Measurements from ENCODE around the gene MIER2. TPM values are rescaled to one million over a fixed set of nuclear protein-coding genes. Genes with fewer than 3 reads are reported as not detected.

The MIER2 gene
- total and polyA plus RNA-seq, 10 of the 15 experiments (the other 5 are each of a cell fraction or from before 2014, with no cell fraction given): 0.48 to 23.6 (median 12.1) TPM

GRCh38 chr19:384799-385169 is 40.2 kb upstream of the MIER2 start:
- peak; percentile 56 for ATAC-seq
- in situ Hi-C loops (cut with MboI) (no loop called here), intact Hi-C loops (cut with micrococcal nuclease; ENCODE audit: unreplicated experiment) (no loop called here)
- Histone ChIP-seq H2AFZ (ENCODE audit: control insufficient read depth, low read depth, low read length) (no peak overlapping the region; the same call in 1 of the 2 replicates), H3K4me2 (ENCODE audit: control insufficient read depth, insufficient read depth) (no peak overlapping the region; the same call in 1 of the 2 replicates), H3K9ac (ENCODE audit: control insufficient read depth, insufficient read depth, low read length) (no peak overlapping the region), H3K27ac (ENCODE audit: control insufficient read depth, insufficient read depth) (no peak overlapping the region), H4K20me1 (ENCODE audit: control insufficient read depth, insufficient read depth) (no peaks in the 10 kb centered on the region), H3K79me2 (ENCODE audit: control insufficient read depth, insufficient read depth, low read length) (no peaks in the 10 kb centered on the region), H3K4me1 (ENCODE audit: control insufficient read depth, insufficient read depth, low read length) (peaks cover 20% of the 10 kb centered on the region), H3K36me3 (ENCODE audit: control insufficient read depth in 2 of 2, insufficient read depth in 2 of 2, low read length in 1 of 2) (no peaks in the 10 kb centered on the region), H3K27me3 (replicated peaks in 1 of 2; ENCODE audit: control insufficient read depth in 2 of 2, insufficient read depth in 2 of 2, low read length in 1 of 2) (no peaks in the 10 kb centered on the region), H3K4me3 (no peak overlapping the region), H3K9me3 (replicated peaks; ENCODE audit: control insufficient read depth, insufficient read depth, low read length) (no peaks in the 10 kb centered on the region; the same call in 2 of the 3 replicates)
- TF ChIP-seq RFX5 (IDR thresholded peaks at IDR 0.05; ENCODE audit: low read depth, low read length) (no peak), EGR1 (IDR thresholded peaks at IDR 0.05; ENCODE audit: borderline replicate concordance in 1 of 2, low read depth in 2 of 2, low read length in 2 of 2) (peak in 1 of 2 experiments; percentile 39; a peak in 1 of 3 replicates)
- SMC1A ChIA-PET (ENCODE audit: uncharacterized antibody, unreplicated experiment): interaction anchor here (0.6 kb wide), 1 partner anchor 1276 kb away, joined by 3 read pairs; no protein-coding TSS in a partner anchor
- CTCF ChIA-PET: interaction anchor here (1.3 to 1.4 kb wide), 2 partner anchors 122 to 126 kb away, joined by 4 to 6 read pairs; no protein-coding TSS in a partner anchor
- WGBS (ENCODE audit: insufficient coverage, insufficient replicate concordance, low lambda C conversion rate, missing lambda C conversion rate): 7% methylated on average over 5 of the region's 9 CpGs
- FAIRE-seq: no peak
- BruUV-seq (replicated peaks): no TSS peak
- no peak for DNase-seq (ENCODE audit: low read depth, low spot score)
- RAD21 ChIA-PET (ENCODE audit: unreplicated experiment): interaction anchor here (1.4 kb wide), 1 partner anchor 126 kb away, joined by 3 read pairs; no protein-coding TSS in a partner anchor
- POLR2A ChIA-PET: no interaction called here

- Histone ChIP-seq H3K36me3 (ENCODE audit: control insufficient read depth in 2 of 2, insufficient read depth in 2 of 2, low read length in 1 of 2) (no peaks in the 10 kb centered on the region), H3K4me1 (ENCODE audit: control insufficient read depth, insufficient read depth, low read length) (peaks cover 20% of the 10 kb centered on the region), H3K9ac (ENCODE audit: control insufficient read depth, insufficient read depth, low read length) (no peak overlapping the region), H3K79me2 (ENCODE audit: control insufficient read depth, insufficient read depth, low read length) (no peaks in the 10 kb centered on the region), H3K27ac (ENCODE audit: control insufficient read depth, insufficient read depth) (no peak overlapping the region), H2AFZ (ENCODE audit: control insufficient read depth, low read depth, low read length) (peak overlapping the region; percentile 65), H3K9me3 (replicated peaks; ENCODE audit: control insufficient read depth, insufficient read depth, low read length) (no peaks in the 10 kb centered on the region; the same call in 2 of the 3 replicates), H3K27me3 (replicated peaks in 1 of 2; ENCODE audit: control insufficient read depth in 2 of 2, insufficient read depth in 2 of 2, low read length in 1 of 2) (no peaks in the 10 kb centered on the region), H3K4me2 (ENCODE audit: control insufficient read depth, insufficient read depth) (peak overlapping the region; percentile 60), H3K4me3 (no peak overlapping the region), H4K20me1 (ENCODE audit: control insufficient read depth, insufficient read depth) (no peaks in the 10 kb centered on the region)
- WGBS (ENCODE audit: insufficient coverage, insufficient replicate concordance, low lambda C conversion rate, missing lambda C conversion rate): 31% methylated on average over 35 of the region's 44 CpGs
- intact Hi-C loops (cut with micrococcal nuclease; ENCODE audit: unreplicated experiment): no loop called here
- FAIRE-seq (no peak), DNase-seq (ENCODE audit: low read depth, low spot score) (peak; percentile 27), ATAC-seq (peak; percentile 76)
- ChIA-PET RAD21 (ENCODE audit: unreplicated experiment) (interaction anchor here (0.8 to 1.4 kb wide), 2 partner anchors 122 to 127 kb away, joined by 3 to 4 read pairs; no protein-coding TSS in a partner anchor), POLR2A (no interaction called here), SMC1A (ENCODE audit: uncharacterized antibody, unreplicated experiment) (interaction anchor here (0.6 kb wide), 1 partner anchor 1276 kb away, joined by 3 read pairs; no protein-coding TSS in a partner anchor), CTCF (interaction anchor here (1.3 to 1.4 kb wide), 2 partner anchors 122 to 127 kb away, joined by 4 to 6 read pairs; no protein-coding TSS in a partner anchor)
- in situ Hi-C loops (cut with MboI): no loop called here
- no TSS peak for BruUV-seq (replicated peaks)
- 0 out of 3 replicates have a peak, but pooled peaks of 1 of the 2 experiments have one; percentile 1 for TF ChIP-seq EGR1 (IDR thresholded peaks at IDR 0.05; ENCODE audit: borderline replicate concordance in 1 of 2, low read depth in 2 of 2, low read length in 2 of 2)
- TF ChIP-seq USF1 (IDR thresholded peaks at IDR 0.05; ENCODE audit: borderline replicate concordance, extremely low read length, insufficient read depth, low read depth, low read length): no peak
- TF ChIP-seq PKNOX1 (IDR thresholded peaks at IDR 0.05): 0 out of 2 replicates have a peak, but pooled peaks have one; percentile 21
- TF ChIP-seq RAD21 (IDR thresholded peaks at IDR 0.05; ENCODE audit: insufficient read depth, low read depth, low read length): peak; percentile 39; the same call in 1 of the 2 replicates
- TF ChIP-seq EED (IDR thresholded peaks at IDR 0.05; ENCODE audit: low read depth): 0 out of 2 replicates have a peak, but pooled peaks have one; percentile 9
- no peak for TF ChIP-seq HSF1 (IDR thresholded peaks at IDR 0.05; ENCODE audit: low read depth, low read length)
- TF ChIP-seq RELA (IDR thresholded peaks at IDR 0.05; ENCODE audit: borderline replicate concordance, partially characterized antibody): no peak
- no peak for TF ChIP-seq POLR2AphosphoS2 (IDR thresholded peaks at IDR 0.05; ENCODE audit: low read depth, low read length)
Observed at GRCh38 chr19:383922-384798, 39.6 kb upstream of the MIER2 start.

Measured in GM12878 (cell line).